ENCODE results near the gene OBSCN.

Gene OBSCN

GRCh38 chr1:228207851-228208821 lies at the start of gene OBSCN:
Gene OBSCN, plus strand, starts transcription at chr1:228208044. Its CDS starts 3,740 bp downstream, at chr1:228211784.
- no peak for DNase-seq

GRCh38 chr1:228158151-228159007 lies 49.5 kb upstream of the OBSCN start:
- DNase-seq, result no peak

- DNase-seq, result no peak
These were observed 48.7 kb upstream of the OBSCN start for GRCh38 chr1:228159008-228159665.

GRCh38 chr1:228160201-228160761 lies 47.6 kb upstream of the OBSCN start:
- DNase-seq, result no peak

- no peak for DNase-seq
These were observed 46.5 kb upstream of the OBSCN start for GRCh38 chr1:228161362-228161761.

GRCh38 chr1:228161866-228162265 lies 46.0 kb upstream of the OBSCN start:
- DNase-seq, result no peak

- DNase-seq, result no peak
These were observed 45.4 kb upstream of the OBSCN start for GRCh38 chr1:228162286-228163006.

- no peak for DNase-seq
These were observed 44.7 kb upstream of the OBSCN start for GRCh38 chr1:228163007-228163753.

GRCh38 chr1:228163776-228164519 lies 43.9 kb upstream of the OBSCN start:
- DNase-seq, result no peak

- DNase-seq, result no peak
These were observed 43.1 kb upstream of the OBSCN start for GRCh38 chr1:228164561-228165371.

GRCh38 chr1:228165372-228166169 lies 42.3 kb upstream of the OBSCN start, which contains the start of gene IBA57:
Gene IBA57, plus strand, starts transcription at chr1:228165804. Its CDS starts 13 bp downstream, at chr1:228165817.
- peak; percentile 100 for DNase-seq

GRCh38 chr1:228166170-228166936 lies 41.5 kb upstream of the OBSCN start:
- no peak for DNase-seq

- DNase-seq, result no peak
These were observed 39.1 kb upstream of the OBSCN start for GRCh38 chr1:228168563-228169270.

GRCh38 chr1:228169345-228169744 lies 38.5 kb upstream of the OBSCN start:
- no peak for DNase-seq

- DNase-seq, result no peak
These were observed 37.2 kb upstream of the OBSCN start for GRCh38 chr1:228170666-228171065.

- no peak for DNase-seq
These were observed 36.5 kb upstream of the OBSCN start for GRCh38 chr1:228171221-228171891.
